Lung (tissue), 12 donors: ENCODE measurements around the gene OTUB2. TPM values are rescaled to one million over a fixed set of nuclear protein-coding genes. Genes with fewer than 3 reads are reported as not detected.

Source experiments
- ATAC-seq: fragments of 200-7000 bp; cut with Tn5 transposase; one replicate; pipeline ENCODE4 v1.9.1; 2020; ENCODE audit warnings: moderate number of reproducible peaks; ENCODE audit not compliant: insufficient read depth, low FRiP score
- DNase-seq, 3 donors: peaks; one replicate each; pipeline ENCODE4 v3.0.0-alpha.2; 2013 to 2017
- H3K27ac ChIP-seq, 2 donors: one replicate each; pipeline ENCODE4 v1.5.1; 2013; ENCODE audit warnings: mild to moderate bottlenecking in 2 of 2, moderate library complexity in 2 of 2, control low read depth in 1 of 2, inconsistent platforms in 1 of 2, low read depth in 1 of 2, low read length in 1 of 2
- H3K27me3 ChIP-seq, 3 donors: one replicate each; pipeline ENCODE4 v1.5.1; 2013; ENCODE audit warnings: low read length in 2 of 3; ENCODE audit not compliant: control insufficient read depth in 3 of 3, insufficient read depth in 3 of 3
- H3K36me3 ChIP-seq, 4 donors: one replicate each; pipeline ENCODE4 v1.5.1; 2013; ENCODE audit warnings: low read length in 4 of 4, mild to moderate bottlenecking in 1 of 4, moderate library complexity in 1 of 4; ENCODE audit not compliant: control insufficient read depth in 4 of 4, insufficient read depth in 4 of 4
- H3K4me1 ChIP-seq, 5 donors: one replicate each; pipeline ENCODE4 v1.5.1; 2013; ENCODE audit warnings: low read length in 5 of 5, mild to moderate bottlenecking in 2 of 5, moderate library complexity in 1 of 5; ENCODE audit not compliant: control insufficient read depth in 5 of 5, insufficient read depth in 5 of 5
- H3K4me3 ChIP-seq: one replicate; pipeline ENCODE4 v1.5.1; 2013; ENCODE audit warnings: mild to moderate bottlenecking, control low read depth, moderate library complexity
- H3K9ac ChIP-seq, 2 donors: one replicate each; pipeline ENCODE4 v1.5.1; 2013; ENCODE audit warnings: low read length in 2 of 2, control low read depth in 1 of 2; ENCODE audit not compliant: insufficient read depth in 1 of 2
- H3K9me3 ChIP-seq, 4 donors: one replicate each; pipeline ENCODE4 v1.5.1; 2013; ENCODE audit warnings: low read length in 3 of 4, mild to moderate bottlenecking in 1 of 4, moderate library complexity in 1 of 4; ENCODE audit not compliant: control insufficient read depth in 4 of 4, insufficient read depth in 3 of 4
- CTCF ChIP-seq: IDR thresholded peaks from 2 replicates; pipeline ENCODE4 v1.5.1; 2012; ENCODE audit warnings: mild to moderate bottlenecking; ENCODE audit errors: control extremely low read depth, extremely low read depth
- WGBS, 2 donors: extraction: QIAGEN DNeasy Blood & Tissue Kit; methylation state at CpG; one replicate each; pipeline ENCODE4 v1.1.7; 2013; 5-methylcytosine and 5-hydroxymethylcytosine counted together
- polyA plus RNA-seq, 2 donors: library from polyadenylated mRNA; stranded (reverse); fragments of 200-250 nt; gene quantifications; one replicate each; pipeline ENCODE4 v1.2.1, GENCODE V29; 2013
- total RNA-seq, 2 donors: library from RNA; depleted of rRNA in 1 of 2; stranded (reverse); fragments of >200 nt in 1 of 2; gene quantifications; one replicate each; pipeline ENCODE4 v1.2.1, GENCODE V29; 2014 to 2021
- donor health status: control.
- donor health status: control.
- donor health status: Bipolar disorder and iron deficiency.
- donor health status: healthy.
- donor health status: DM: yes; HTN: yes; CAD: no.

Gene OTUB2
- total and polyA plus RNA-seq, 4 donors = 0.31 to 2.2 (median 1.6) TPM

DNA sequence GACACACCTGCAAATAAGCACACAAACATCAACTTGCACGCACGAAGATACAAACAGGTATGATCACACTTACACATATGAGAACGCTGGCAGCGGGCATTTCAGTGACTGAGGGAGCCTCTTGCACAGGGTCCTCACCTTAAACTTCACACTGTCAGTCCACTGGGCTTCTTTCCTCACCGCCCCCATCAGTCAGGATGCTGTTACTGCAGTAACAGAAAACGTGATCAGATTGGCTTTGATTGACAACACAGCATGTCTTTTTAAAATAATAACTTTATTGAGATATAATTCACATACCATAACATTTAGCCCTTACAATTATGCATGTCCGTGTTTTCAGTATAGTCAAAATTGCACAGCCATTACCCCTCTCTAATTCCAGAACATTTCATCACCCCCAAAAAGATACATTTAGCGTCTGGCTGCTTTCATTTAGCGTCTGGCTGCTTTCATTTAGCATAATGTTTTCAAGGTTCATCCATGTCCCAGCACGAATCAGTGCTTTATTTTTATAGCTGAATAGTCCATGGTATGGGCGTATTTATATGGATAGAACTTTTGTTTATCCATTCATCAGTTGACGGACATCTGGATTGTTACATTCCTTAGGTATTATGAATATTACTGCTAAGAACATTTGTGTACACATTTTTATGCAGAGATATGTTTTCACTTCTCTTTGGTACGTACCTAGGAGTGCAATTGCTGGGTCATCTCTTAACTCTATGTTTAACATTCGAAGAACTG, 20.6 kb upstream of the OTUB2 start:
- no peak for TF ChIP-seq CTCF
- Histone ChIP-seq H3K4me1 (peaks cover 0 to 2% (median 0%) of the 10 kb centered on the region in 5 donors), H3K27ac (no peak overlapping the region), H3K9me3 (no peaks in the 10 kb centered on the region), H3K9ac (no peak overlapping the region), H3K36me3 (no peaks in the 10 kb centered on the region), H3K27me3 (peaks cover 0 to 3% (median 0%) of the 10 kb centered on the region in 3 donors), H3K4me3 (no peak overlapping the region)
- DNase-seq (no peak), ATAC-seq (no peak)
- 50 to 58% methylated on average over 14 of the region's 14 CpGs for WGBS, 2 donors

GRCh38 chr14:94008234-94008633, 17.9 kb upstream of the OTUB2 start:
- no peaks in the 10 kb centered on the region for H3K36me3 ChIP-seq
- H3K4me1 ChIP-seq = no peaks in the 10 kb centered on the region
- H3K27me3 ChIP-seq = no peaks in the 10 kb centered on the region
- no peak overlapping the region for H3K27ac ChIP-seq
- H3K9me3 ChIP-seq = no peaks in the 10 kb centered on the region
- H3K9ac ChIP-seq = no peak overlapping the region
- no peak for DNase-seq
- 64 to 72% methylated on average over 3 of the region's 3 CpGs for WGBS, 2 donors
- H3K4me3 ChIP-seq = no peak overlapping the region
- TF ChIP-seq CTCF = no peak
- no peak for ATAC-seq

- Histone ChIP-seq H3K4me1 (no peaks in the 10 kb centered on the region), H3K4me3 (no peak overlapping the region), H3K9ac (no peak overlapping the region), H3K27me3 (peaks cover 0 to 2% (median 0%) of the 10 kb centered on the region in 3 donors), H3K9me3 (no peaks in the 10 kb centered on the region), H3K27ac (no peak overlapping the region), H3K36me3 (no peaks in the 10 kb centered on the region)
- DNase-seq (peak in 1 of 3 donors; percentile 19), ATAC-seq (no peak)
- no peak for TF ChIP-seq CTCF
- WGBS, 2 donors = 25 to 42% methylated on average over 4 of the region's 4 CpGs
Observed at GRCh38 chr14:94009767-94010166, 16.4 kb upstream of the OTUB2 start.
